Breast epithelium (tissue), 3 donors: ENCODE results near the gene PPIAL4G.
"Not testable (repeated sequence)": the region's sequence is repeated elsewhere in the genome, so short reads cannot be mapped to it uniquely, and the experiment has no call there.

ENCODE experiments used
- CTCF ChIP-seq, 3 donors: fragments of 450-650 bp; IDR thresholded peaks; one replicate each; pipeline ENCODE4 v1.5.1; 2016 to 2017; ENCODE audit warnings: antibody characterized with exemption in 3 of 3, mild to moderate bottlenecking in 3 of 3, moderate library complexity in 3 of 3
- POLR2A ChIP-seq: fragments of 450-650 bp; IDR thresholded peaks from one replicate; pipeline ENCODE4 v1.6.1; 2016; ENCODE audit warnings: antibody characterized with exemption, mild to moderate bottlenecking, moderate library complexity
- POLR2AphosphoS5 ChIP-seq, 3 donors: sonication (generic); formaldehyde crosslinking; IDR thresholded peaks; one replicate each; pipeline ENCODE4 v1.6.1; 2017; ENCODE audit warnings: antibody characterized with exemption in 3 of 3

- not testable (repeated sequence) for TF ChIP-seq CTCF (IDR thresholded peaks at IDR 0.05); POLR2A; POLR2AphosphoS5 (IDR thresholded peaks at IDR 0.05)
Measured at GRCh38 chr1:148483029-148483428, at the start of gene PPIAL4G.
